Measurements from ENCODE around the gene CMIP.

The CMIP gene

DNA sequence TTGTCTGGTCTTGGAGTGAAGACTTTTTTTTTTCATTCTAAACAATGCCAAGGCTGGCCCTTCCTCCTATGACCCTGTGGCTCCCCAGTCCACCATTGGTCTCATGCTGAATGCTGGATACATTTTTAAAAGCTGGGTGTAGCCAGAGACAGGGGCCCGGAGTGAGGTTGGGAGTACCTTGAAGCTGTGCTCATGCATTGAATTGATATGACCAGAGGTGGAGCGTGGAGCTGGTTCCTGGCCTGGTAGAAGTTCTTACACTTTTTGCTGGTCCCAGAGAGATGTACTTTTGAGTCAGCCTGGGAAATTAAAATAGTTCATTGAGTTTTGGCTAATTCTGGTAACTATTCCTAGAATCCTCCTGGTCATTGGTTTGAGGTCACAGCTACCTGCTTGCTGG lies 83.6 kb downstream of the CMIP start:
- Histone ChIP-seq H3K79me2 (peaks cover 6% of the 10 kb centered on the region), H3K27me3 (ENCODE audit: control insufficient read depth, insufficient read depth, low read length) (no peaks in the 10 kb centered on the region), H3K9ac (no peak overlapping the region), H3K4me1 (no peaks in the 10 kb centered on the region), H3K4me2 (ENCODE audit: low read length) (no peak overlapping the region), H3K36me3 (ENCODE audit: control insufficient read depth, insufficient read depth, low read length) (no peaks in the 10 kb centered on the region), H2AFZ (no peak overlapping the region), H3K27ac (no peak overlapping the region), H3K4me3 (ENCODE audit: low read depth, low read length) (no peak overlapping the region), H3K9me3 (ENCODE audit: control insufficient read depth, low read length) (no peaks in the 10 kb centered on the region)
- TF ChIP-seq, protein P1, sequence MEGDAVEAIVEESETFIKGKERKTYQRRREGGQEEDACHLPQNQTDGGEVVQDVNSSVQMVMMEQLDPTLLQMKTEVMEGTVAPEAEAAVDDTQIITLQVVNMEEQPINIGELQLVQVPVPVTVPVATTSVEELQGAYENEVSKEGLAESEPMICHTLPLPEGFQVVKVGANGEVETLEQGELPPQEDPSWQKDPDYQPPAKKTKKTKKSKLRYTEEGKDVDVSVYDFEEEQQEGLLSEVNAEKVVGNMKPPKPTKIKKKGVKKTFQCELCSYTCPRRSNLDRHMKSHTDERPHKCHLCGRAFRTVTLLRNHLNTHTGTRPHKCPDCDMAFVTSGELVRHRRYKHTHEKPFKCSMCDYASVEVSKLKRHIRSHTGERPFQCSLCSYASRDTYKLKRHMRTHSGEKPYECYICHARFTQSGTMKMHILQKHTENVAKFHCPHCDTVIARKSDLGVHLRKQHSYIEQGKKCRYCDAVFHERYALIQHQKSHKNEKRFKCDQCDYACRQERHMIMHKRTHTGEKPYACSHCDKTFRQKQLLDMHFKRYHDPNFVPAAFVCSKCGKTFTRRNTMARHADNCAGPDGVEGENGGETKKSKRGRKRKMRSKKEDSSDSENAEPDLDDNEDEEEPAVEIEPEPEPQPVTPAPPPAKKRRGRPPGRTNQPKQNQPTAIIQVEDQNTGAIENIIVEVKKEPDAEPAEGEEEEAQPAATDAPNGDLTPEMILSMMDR (IDR thresholded peaks at IDR 0.05) = no peak

DNA sequence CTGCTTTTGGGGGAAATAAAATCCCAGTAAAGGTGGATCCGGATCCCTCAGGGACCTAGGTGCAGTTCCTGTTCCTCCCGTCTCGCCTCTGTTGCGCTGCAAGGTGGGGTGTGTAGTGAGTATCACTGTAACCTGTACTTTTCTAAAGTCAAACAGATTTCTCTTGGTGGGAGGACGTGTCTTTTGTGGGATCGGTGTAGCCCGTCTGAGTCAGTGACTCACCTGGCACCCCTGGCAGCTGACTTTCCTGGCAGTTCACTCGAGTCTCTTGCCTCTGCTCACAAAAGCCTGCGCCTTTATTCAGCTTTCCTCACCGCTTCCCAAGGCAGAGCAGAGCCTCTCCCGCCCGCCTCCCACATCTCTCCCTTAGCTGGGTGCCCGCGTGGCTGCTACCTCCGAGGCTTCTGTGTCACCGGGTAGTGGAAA lies 85.7 kb downstream of the CMIP start:
- Histone ChIP-seq H3K27me3 (ENCODE audit: control insufficient read depth, insufficient read depth, low read length) (no peaks in the 10 kb centered on the region), H3K36me3 (ENCODE audit: control insufficient read depth, insufficient read depth, low read length) (no peaks in the 10 kb centered on the region), H3K4me2 (ENCODE audit: low read length) (no peak overlapping the region), H3K27ac (no peak overlapping the region), H3K4me1 (no peaks in the 10 kb centered on the region), H3K9me3 (ENCODE audit: control insufficient read depth, low read length) (no peaks in the 10 kb centered on the region), H2AFZ (no peak overlapping the region), H3K4me3 (ENCODE audit: low read depth, low read length) (no peak overlapping the region), H3K79me2 (peaks cover 2% of the 10 kb centered on the region), H3K9ac (no peak overlapping the region)
- TF ChIP-seq, protein P1 (IDR thresholded peaks at IDR 0.05) = no peak

DNA sequence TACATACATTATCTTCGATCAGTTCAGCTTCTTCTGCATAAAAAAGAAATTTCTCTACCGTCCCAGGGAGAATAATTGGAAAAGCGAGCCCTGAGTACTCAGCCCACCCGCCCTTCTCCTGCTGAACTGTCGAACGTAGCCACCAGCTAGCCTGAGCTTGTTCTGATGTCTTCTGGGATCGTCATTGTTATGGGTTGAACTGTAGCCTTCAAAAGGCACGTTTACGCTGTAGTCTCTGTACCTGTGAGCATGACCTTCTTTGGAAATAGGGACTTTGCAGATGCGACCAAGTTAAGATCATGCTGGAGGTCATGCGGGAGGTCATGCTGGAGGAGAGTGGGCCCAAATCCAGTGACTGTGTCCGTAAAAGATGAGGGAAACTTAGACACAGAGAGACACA lies 86.2 kb downstream of the CMIP start:
- H3K4me1 ChIP-seq = no peaks in the 10 kb centered on the region
- H3K9me3 ChIP-seq (ENCODE audit: control insufficient read depth, low read length) = no peaks in the 10 kb centered on the region
- H3K79me2 ChIP-seq = peaks cover 2% of the 10 kb centered on the region
- H3K4me3 ChIP-seq (ENCODE audit: low read depth, low read length) = no peak overlapping the region
- H3K4me2 ChIP-seq (ENCODE audit: low read length) = no peak overlapping the region
- TF ChIP-seq, protein P1 (IDR thresholded peaks at IDR 0.05) = no peak
- no peak overlapping the region for H3K27ac ChIP-seq
- no peaks in the 10 kb centered on the region for H3K36me3 ChIP-seq (ENCODE audit: control insufficient read depth, insufficient read depth, low read length)
- H3K27me3 ChIP-seq (ENCODE audit: control insufficient read depth, insufficient read depth, low read length) = no peaks in the 10 kb centered on the region
- no peak overlapping the region for H3K9ac ChIP-seq
- H2AFZ ChIP-seq = no peak overlapping the region

DNA sequence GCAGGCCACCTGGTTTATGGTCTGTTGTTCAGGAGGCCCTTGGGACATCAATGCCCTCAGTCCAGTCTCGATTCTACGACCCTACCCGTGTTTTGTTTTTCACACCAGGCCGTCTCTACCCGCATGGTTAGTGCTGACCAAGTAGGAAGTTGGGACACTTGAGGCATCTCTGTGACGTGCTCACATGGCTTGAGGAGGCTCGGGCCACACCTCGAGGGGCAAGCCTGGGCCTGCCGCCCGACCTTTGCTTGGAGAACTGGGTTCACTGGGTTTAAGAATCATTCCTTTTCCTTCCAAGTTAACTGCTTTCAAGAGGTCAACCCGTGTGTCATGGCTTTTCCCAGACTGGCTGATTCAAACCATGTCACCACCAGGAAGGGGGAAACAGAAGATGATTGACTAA lies 86.8 kb downstream of the CMIP start:
- no peaks in the 10 kb centered on the region for H3K9me3 ChIP-seq (ENCODE audit: control insufficient read depth, low read length)
- no peaks in the 10 kb centered on the region for H3K4me1 ChIP-seq
- no peak overlapping the region for H3K27ac ChIP-seq

More for the DNA sequence above, 86.8 kb downstream of the CMIP start:
- TF ChIP-seq, protein P1 (IDR thresholded peaks at IDR 0.05) = no peak
- no peak overlapping the region for H3K4me2 ChIP-seq (ENCODE audit: low read length)
- H3K4me3 ChIP-seq (ENCODE audit: low read depth, low read length) = no peak overlapping the region
- no peak overlapping the region for H3K9ac ChIP-seq
- H2AFZ ChIP-seq = no peak overlapping the region
- H3K27me3 ChIP-seq (ENCODE audit: control insufficient read depth, insufficient read depth, low read length) = no peaks in the 10 kb centered on the region
- H3K36me3 ChIP-seq (ENCODE audit: control insufficient read depth, insufficient read depth, low read length) = no peaks in the 10 kb centered on the region
- peaks cover 4% of the 10 kb centered on the region for H3K79me2 ChIP-seq

All from parathyroid adenoma (tissue), 2 donors.